GM12875 (cell line): ENCODE data around the gene CAMK2N1.

Experiments used
- H3K4me3 ChIP-seq: one replicate; pipeline ENCODE4 v1.5.1; 2011; ENCODE audit warnings: low read depth, low read length, control low read depth
- TF ChIP-seq, protein P1 (sequence below): IDR thresholded peaks from 2 replicates; pipeline ENCODE4 v1.5.1; 2011; ENCODE audit warnings: low read depth, mild to moderate bottlenecking, control low read depth, inconsistent platforms, low read length, moderate library complexity, borderline replicate concordance; ENCODE audit not compliant: insufficient read depth

CAMK2N1 gene

DNA sequence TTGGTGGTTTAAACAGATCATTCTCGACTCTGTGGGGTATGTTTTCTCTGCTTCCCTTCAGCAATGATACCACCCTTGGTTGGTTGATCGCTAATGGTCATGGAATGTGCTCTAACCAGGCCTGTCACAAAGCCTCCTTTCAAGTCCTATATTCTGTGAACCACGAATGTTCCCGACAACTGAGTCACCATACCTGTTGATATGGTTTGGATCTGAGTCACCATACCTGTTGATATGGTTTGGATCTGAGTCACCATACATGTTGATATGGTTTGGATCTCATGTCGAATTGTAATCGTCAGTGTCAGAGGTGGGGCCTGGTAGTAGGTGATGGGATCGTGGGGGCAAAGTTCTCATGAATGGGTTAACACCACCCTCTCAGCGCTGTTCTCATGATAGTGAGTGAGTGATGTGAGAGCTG is 10.2 kb upstream of the CAMK2N1 start:
- no peak overlapping the region for H3K4me3 ChIP-seq
- TF ChIP-seq, protein P1, sequence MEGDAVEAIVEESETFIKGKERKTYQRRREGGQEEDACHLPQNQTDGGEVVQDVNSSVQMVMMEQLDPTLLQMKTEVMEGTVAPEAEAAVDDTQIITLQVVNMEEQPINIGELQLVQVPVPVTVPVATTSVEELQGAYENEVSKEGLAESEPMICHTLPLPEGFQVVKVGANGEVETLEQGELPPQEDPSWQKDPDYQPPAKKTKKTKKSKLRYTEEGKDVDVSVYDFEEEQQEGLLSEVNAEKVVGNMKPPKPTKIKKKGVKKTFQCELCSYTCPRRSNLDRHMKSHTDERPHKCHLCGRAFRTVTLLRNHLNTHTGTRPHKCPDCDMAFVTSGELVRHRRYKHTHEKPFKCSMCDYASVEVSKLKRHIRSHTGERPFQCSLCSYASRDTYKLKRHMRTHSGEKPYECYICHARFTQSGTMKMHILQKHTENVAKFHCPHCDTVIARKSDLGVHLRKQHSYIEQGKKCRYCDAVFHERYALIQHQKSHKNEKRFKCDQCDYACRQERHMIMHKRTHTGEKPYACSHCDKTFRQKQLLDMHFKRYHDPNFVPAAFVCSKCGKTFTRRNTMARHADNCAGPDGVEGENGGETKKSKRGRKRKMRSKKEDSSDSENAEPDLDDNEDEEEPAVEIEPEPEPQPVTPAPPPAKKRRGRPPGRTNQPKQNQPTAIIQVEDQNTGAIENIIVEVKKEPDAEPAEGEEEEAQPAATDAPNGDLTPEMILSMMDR: no peak

DNA sequence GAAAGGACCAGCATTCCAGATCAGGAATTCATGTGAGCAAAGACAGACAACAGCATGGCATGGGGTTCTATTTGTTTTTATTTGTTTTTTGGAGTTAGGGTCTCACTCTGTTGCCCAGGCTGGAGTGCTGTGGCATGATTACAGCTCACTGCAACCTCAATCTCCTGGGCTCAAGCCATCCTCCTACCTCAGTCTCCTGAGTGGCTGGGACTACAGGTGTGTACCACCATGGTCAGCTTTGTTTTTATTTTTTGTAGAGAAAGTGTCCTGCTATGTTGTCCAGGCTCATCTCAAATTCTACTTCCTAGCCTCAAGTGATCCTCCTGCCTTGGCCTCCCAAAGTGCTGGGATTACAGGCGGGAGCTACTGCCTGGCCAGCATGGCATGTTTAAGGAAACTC is 9.7 kb upstream of the CAMK2N1 start:
- no peak overlapping the region for H3K4me3 ChIP-seq
- TF ChIP-seq, protein P1: no peak

DNA sequence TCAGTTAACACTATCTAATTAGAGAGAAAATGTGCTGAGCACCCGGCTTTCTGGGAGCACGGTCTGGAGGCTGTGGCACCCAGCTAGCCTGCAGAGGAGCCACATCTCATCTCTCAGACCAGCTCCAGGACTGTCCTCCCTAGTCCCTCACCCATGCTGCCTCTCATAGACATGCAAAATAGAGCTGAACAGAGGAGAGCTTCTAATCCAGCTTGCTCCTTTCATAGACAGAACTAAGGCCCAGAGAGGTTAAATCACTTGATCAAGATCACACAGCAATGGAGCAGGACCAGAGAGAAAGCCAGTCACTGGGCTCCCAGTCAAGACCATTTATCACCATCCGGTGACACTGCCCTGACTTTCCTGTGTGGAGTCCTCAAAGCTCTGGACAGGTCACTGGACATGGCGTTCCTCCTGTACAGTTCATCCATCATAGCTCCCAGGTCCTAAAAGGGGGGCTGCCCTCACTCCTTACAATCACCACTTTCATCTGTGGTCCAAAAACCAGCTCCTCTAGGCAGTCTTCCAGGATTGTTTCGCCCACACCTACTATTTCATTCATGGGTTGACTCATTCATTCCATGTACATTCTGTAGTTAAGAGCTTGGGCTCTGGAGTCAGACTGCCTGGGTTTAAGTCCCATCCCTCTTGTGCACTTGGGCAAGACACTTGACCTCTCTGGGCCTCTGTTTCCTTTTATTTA is 8.8 kb upstream of the CAMK2N1 start:
- no peak overlapping the region for H3K4me3 ChIP-seq

DNA sequence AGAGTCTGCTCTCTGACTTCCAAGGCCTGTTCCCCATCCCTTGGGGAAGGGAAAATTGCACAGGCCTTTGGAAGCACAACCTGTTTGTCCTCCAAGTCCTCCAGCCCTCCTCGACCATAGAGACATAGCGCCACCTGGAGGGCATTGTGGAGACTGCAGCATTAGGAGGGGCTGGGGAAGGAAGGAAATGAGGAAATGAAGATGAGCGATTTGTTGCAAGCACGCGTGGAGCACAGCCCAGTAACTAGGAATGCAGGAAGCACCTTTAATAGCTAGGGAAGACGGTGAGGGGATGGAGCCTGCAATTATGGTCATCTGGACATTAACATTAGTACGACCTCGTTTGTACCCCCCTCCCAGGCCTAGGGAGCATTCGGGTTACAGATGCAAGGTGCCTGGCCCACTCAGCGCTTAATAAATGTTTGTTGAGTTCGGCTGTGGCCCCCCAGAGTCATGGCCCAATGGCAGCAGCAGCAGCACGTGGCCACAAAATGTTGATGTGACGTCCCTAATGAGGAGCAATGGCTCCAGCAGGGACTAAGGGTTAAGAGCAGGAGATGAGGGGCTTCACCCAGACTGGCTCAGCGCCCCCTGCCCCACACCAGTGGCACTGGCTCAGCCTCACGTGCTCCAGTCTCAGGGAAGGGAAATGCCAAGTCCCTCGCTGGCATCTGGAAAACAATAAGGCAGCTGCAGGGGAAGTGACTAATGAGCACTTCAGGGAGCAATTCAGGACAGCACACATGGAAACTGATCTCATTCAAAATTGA is 8.0 kb upstream of the CAMK2N1 start:
- no peak overlapping the region for H3K4me3 ChIP-seq

More for the DNA sequence above, 8.8 kb upstream of the CAMK2N1 start:
- TF ChIP-seq, protein P1: no peak

DNA sequence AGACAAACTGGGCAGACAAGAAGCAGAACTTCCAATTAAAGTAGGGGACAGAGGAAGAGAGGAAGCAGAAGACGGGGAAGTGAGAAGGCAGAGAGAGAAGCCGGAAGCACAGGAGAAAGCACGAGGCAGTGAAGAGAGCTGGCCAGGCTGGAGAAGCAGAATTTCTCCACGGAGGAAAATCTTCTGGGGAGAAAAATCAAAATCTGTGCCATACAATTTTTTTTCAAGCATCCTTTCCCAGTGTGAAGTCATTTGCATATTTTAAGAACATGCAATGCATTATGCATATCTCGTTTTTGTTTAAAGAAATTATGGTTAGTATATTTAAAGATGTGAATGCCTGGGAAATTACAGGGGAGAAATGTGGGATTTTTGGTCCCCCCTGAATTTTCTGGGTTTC is 7.3 kb upstream of the CAMK2N1 start:
- TF ChIP-seq, protein P1: no peak
- no peak overlapping the region for H3K4me3 ChIP-seq

More for the DNA sequence above, 8.0 kb upstream of the CAMK2N1 start:
- TF ChIP-seq, protein P1: peak; percentile 93

DNA sequence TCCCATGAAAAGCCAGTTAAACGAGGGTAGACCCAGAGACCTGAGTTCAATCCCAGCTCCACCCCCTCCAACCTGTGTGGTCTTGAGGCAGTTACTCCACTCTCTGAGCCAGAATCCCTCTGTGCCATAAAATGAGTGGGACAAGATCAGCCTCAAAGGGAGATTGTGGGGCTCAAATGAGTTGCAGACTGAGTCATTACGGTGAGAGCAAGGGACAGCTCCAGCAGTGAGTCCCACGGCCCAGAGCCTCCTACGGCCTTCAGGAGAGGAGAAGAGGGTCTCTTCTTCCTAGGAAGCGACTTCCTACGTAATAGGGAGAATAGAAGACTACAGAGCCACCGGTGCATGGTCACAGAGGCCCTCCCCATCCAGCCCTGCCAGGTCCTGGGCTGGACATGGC is 6.7 kb upstream of the CAMK2N1 start:
- TF ChIP-seq, protein P1: no peak
- H3K4me3 ChIP-seq: no peak overlapping the region

DNA sequence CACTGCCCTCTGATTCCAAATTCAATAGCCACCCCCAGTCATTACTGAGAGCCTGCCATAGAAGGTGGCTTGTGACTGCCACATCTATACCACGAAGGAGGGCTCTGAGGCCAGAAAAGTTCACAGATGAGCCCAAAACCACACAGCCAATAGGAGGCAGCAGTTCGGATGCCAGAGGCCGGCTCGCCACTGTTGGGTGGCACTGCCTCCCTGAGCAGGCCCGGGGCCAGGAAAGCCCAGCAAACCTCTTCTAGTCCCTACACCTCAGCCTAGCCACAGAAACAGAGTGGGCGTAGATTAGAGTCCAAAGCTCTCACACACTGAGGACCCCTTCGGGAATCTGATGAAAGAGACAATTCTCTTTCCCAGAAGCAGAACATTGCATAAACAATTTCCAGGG is 5.9 kb upstream of the CAMK2N1 start:
- TF ChIP-seq, protein P1: no peak
- no peak overlapping the region for H3K4me3 ChIP-seq
